NCI-H187 (cell line): ENCODE results near the gene MSMO1.
"Not testable (repeated sequence)": the region's sequence is repeated elsewhere in the genome, so short reads cannot be mapped to it uniquely, and the experiment has no call there.

Experiments used
- DNase-seq, 2 experiments: peaks; one replicate each; lab custom pipeline; 2025; lab: John Stamatoyannopoulos, UW

MSMO1 gene

DNA sequence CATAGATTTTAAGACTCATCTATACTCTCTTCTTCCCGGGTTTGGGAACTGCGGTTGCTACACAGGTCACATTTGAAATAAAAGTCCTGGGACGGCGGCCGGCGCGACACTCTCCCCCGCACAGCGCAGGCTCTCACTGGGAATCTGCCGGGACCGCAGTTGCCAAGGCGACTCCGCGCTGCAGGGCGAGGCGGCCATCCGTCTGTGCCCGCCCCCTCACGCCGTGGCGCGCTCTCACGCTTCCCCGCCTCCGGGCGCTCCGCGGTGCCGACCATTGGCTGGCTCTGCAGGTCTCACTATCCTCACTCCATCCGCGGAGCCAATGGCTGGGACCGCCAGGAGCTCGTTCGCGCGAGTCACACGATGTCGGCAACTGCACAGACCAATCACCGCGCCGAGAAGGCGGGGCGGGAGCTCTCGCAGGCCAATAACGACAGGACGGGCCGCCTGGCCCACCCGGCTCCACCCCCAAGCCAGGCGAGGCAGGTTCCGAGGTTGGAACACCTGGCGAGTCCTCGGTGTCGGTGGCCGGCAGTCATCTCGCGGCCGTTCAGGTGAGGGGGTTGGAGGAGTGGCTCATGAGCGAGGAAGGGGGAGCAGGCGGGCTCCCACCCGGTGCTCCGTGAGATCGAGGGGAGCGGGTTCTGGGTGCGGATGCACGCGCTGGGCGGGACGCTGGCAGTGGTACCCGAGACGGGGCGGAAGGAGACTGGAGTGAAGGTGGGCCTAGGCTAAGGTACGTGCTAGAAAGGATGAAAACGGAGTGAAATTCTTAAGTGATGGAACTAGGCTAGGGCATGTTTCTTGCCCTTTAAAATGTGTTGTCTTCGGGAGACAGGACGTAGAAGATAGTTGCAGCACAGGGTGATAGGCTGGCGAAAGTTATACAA is at the start of gene MSMO1:
Gene MSMO1, plus strand, starts transcription at position 459 of the 890 bp plus-strand sequence. CDS start 5,702 bp downstream, outside the sequence.
- DNase-seq = peak; percentile 76 to 94

DNA sequence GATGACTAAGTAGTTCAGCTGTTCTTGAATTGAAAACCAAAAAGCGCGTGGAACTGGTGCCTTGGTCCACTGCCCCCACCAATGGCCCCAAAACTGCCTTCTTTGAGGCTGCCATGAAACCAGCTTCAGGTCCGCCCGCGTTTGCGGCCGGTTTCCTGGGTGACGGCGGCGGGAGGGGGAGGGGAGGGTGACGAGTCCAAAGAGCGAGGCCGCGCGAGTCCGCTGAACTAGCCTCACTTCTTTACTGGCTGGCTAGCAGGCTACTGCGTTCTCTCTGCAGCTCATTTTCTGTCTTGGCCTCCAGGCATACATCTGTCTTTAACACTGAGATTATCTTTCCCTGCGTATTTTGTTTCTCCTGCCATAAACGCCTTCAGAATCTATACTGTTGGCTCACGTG is 47.9 kb upstream of the MSMO1 start:
- not testable (repeated sequence) for DNase-seq

DNA sequence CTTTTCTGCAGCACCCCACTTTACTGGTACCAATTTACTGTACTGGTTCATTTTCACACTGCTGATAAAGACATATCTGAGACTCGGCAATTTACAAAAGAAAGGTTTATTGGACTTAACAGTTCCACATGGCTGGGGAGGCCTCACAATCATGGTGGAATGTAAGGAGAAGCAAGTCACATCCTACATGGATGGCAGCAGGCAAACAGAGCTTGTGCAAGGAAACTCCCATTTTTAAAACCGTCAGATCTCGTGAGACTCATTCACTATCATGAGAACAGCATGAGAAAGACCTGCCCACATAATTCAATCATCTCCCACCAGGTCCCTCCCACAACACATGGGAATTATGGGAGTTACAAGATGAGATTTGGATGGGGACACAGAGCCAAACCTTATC is 42.8 kb upstream of the MSMO1 start:
- not testable (repeated sequence) for DNase-seq

DNA sequence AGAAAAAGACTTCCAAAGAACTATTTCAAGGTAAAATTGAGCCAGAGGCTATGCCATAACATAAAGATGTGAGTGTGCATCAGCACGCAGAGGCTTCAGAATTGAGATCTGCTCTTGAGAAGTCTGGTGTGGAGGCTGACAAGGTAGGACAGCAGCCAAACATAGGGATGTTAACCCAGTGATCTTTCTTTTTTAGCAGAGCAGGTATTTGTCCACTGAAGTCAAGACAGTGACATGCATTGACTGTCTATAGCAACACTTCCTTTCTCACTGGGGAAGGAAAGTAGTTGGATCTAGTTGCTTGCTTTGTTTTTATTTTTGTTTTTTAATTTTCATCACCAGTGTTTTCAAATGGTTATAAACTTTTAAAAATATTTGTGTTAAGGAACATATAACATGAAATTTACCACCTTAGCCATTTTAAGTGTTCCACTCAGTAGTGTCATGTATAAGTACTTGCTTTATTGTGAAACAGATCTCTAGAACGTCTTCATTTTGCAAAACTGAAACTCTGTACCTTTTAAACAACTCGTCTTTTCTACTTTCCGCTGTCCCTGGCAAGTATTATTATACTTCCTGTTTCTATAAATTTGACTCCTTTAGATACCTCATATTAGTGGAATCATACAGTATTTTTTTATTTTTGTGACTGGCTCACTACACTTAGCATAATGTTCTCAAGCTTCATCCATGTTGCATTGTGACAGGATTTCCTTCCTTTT is 40.7 kb upstream of the MSMO1 start:
- DNase-seq = not testable (repeated sequence)

DNA sequence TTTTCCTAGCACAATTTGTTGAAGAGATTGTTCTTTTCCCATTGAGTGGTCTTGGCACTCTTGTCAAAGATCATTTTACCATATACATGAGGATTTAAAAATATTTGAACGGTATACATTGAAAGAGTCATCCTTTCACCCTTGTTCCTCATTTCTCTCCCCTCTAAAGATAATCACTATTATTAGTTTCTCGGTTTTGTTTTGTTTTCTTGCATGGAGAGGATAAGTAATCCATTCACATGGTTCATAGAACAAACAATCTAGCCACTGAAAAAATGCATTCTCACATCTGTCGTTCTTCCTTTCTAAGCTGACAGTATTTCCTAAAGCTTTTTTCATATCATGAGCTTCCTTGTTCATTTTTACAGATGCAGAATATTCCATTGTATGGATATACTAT is 39.2 kb upstream of the MSMO1 start:
- no peak for DNase-seq

- no peak for DNase-seq
These were observed 38.6 kb upstream of the MSMO1 start for GRCh38 chr4:165288639-165289422.

DNA sequence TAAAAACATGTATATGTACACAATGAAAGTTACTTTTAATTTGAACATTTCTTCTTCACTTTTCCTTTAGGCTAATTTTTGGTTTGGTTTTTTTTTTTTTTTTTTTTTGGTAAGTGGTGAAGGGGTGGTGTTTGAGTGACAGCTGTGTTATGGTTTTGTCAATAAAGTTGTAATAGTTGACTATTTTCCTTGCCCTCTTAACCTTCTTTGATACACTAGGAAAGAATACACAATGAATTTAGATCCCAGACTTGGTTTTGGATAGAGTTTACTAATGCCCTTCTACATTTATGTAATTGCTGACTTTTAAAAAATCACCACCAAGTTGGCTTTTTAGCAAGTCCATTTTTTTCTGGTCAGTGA is 38.1 kb upstream of the MSMO1 start:
- DNase-seq = no peak

DNA sequence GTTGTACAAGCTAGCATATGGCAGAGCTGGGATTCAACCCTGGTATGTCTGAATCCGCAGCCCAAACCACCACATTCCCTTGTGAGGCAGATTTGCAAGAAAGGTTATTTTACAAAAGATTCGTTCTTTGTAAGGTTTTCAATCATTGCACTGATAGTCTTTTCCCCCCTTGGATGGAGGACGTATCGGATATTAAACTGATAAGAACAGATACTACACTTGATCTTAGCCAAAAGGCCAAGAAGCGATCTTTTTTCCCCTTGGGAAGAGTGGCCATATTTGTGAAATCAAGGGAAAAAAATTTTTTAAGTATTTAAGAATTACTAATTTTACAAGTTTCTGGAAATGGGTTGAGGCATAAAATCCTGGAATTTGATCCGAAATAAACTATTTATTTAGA is 34.4 kb upstream of the MSMO1 start:
- DNase-seq = no peak

DNA sequence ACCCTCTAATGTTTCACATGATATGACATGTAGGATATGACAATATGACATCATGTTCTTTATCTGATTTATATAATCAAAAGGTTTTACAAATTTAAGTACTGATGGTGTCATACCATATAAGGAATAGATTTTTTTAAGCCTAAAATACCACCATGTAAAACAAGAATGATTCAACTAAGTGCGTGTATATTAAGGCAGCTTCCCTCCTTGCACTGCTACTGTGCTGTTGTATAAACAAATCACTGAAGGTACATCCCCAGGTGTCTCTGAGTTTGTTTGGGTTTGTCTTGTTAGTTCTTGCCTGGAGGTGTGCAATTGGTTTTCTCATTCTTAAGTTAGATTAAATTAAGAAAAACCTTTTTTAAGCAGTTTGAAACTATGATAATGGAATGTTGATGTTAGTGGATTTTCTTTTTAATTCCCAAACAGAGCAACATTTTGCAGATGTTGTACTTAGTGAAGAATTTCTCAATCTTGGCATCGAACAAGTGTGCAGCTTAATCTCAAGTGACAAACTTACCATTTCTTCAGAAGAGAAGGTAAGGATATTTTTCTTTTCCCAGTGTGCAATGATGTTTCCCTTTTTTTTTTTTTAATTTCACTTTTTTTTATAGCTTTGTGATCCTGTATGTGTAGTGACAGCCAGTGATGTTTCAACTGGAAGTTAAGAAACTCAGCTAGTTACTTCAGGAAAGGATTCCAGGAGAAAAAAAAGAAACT is 33.4 kb upstream of the MSMO1 start:
- DNase-seq = no peak

GRCh38 chr4:165294907-165295306 is 32.6 kb upstream of the MSMO1 start:
- no peak for DNase-seq

DNA sequence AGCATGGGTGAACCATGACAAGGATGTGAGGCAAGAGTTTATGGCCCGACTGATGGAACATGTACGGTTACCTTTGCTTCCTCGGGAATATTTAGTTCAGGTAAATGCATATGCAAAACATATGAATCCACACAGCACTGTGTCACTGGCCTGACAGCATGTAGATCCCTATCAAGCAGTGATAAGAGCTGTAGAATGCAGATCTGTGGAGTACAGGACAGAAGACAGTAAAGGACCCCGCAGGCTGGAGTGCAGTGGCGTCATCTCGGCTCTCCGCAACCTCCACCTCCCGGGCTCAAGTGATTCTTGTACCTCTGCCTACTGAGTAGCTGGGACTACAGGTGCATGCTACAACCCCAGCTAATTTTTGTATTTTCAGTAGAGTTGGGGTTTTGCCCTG is 29.8 kb upstream of the MSMO1 start:
- no peak for DNase-seq

GRCh38 chr4:165299399-165300060 is 27.9 kb upstream of the MSMO1 start:
- no peak for DNase-seq

- no peak for DNase-seq
These were observed 25.6 kb upstream of the MSMO1 start for GRCh38 chr4:165301833-165302232.

DNA sequence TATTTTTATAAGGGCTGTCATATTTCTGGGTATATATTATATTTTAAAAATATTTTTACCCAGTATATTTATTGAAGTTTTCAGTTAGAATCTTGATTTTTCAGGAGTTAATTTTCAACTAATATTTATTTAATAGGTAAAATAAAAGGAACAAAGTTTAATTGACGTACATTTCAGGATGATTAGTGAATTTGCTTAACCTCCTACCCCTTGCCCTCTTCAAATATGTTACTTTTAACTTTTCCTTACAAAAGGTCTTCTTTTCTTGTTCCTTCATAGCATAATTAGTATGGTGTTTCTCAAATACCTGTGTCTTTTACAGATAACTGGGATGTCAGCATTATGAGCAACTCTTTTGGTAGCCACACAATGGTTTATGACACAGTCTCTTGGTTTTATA is 24.8 kb upstream of the MSMO1 start:
- no peak for DNase-seq

GRCh38 chr4:165308166-165308565 is 19.3 kb upstream of the MSMO1 start:
- DNase-seq = no peak

DNA sequence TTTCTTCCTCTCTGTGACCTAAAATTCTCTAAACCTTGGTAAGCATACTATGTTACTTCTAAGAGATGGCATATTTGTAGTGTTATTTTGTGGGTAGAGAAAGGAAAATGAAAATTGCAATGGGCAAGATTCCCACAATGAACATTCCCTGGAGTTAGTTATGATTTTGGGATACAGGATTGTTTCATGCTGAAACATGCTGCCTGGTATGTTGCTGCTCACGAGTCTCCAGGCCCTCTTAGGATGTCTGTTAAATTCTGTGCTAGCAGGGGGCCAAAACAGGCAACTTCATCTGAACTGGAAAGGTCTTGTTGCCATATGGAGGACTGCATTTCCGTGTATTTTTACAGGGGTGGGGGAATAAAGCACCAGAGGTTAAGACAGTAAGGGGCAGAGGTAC is 18.9 kb upstream of the MSMO1 start:
- DNase-seq = no peak

- no peak for DNase-seq
These were observed 18.0 kb upstream of the MSMO1 start for GRCh38 chr4:165309456-165309855.

GRCh38 chr4:165312506-165312905 is 15.0 kb upstream of the MSMO1 start:
- DNase-seq = no peak

DNA sequence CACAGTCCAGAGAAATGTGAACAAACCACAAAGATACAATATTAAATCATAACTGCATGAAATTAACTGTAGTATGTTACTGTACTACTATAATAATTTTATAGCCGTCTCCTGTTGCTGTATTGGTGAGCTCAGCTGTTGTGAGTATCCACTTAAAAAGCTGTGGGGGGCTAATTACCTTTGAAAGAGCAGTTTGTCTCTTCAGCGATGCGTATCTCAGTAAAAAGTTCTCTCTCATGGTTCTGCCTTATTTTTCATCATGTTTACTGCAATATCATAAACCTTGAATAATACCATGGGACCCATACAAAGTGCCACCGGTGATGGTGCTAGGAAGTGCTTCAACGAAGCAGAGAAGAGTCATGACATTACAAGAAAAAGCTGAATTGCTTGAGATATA is 8.4 kb upstream of the MSMO1 start:
- peak in 1 of 2 experiments; percentile 15 for DNase-seq

DNA sequence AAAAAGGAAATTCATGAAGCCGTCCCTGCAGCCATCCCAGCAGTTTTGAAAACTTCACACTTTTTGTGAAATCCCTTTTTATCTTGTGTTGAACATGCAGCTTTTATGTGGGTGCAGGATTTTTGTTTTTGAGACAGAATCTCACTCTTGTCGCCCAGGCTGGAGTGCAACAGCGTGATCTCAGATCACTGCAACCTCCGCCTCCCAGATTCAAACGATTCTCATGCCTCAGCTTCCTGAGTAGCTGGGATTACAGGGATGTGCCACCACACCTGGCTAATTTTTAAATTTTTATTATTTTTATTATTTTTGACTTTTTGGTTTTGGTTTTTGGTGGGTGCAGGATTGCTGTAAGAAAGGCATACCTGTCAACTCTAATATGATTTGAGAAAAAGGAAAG is 8.0 kb upstream of the MSMO1 start:
- no peak for DNase-seq

GRCh38 chr4:165324236-165324917 is 3.1 kb upstream of the MSMO1 start:
- DNase-seq = no peak
